Osteoblast (primary cell): Measurements from ENCODE around the gene ABLIM2. TPM values are rescaled to one million over a fixed set of nuclear protein-coding genes. Genes with fewer than 3 reads are reported as not detected.

Source experiments
- DNase-seq: peaks from one replicate; pipeline ENCODE4 v3.0.0; 2011; ENCODE audit warnings: low spot score, mixed read lengths; ENCODE audit not compliant: insufficient read length; ENCODE audit errors: missing footprints
- H2AFZ ChIP-seq: 2 replicates; pipeline ENCODE4 v1.6.0; 2011; ENCODE audit warnings: mild to moderate bottlenecking, low read length
- H3K27ac ChIP-seq: 2 replicates; pipeline ENCODE4 v1.5.1; 2011; ENCODE audit warnings: mild to moderate bottlenecking, low read depth, low read length, moderate library complexity
- H3K27me3 ChIP-seq: 2 replicates; pipeline ENCODE4 v1.6.0; 2012; ENCODE audit warnings: mild to moderate bottlenecking, control low read depth, inconsistent platforms, low read length, moderate library complexity; ENCODE audit not compliant: insufficient read depth
- H3K36me3 ChIP-seq: 2 replicates; pipeline ENCODE4 v1.5.1; 2011; ENCODE audit warnings: mild to moderate bottlenecking, low read length, control low read depth, moderate library complexity; ENCODE audit not compliant: insufficient read depth
- H3K4me1 ChIP-seq: 2 replicates; pipeline ENCODE4 v1.5.1; 2011; ENCODE audit warnings: mild to moderate bottlenecking, low read length, control low read depth, moderate library complexity; ENCODE audit not compliant: insufficient read depth
- H3K4me2 ChIP-seq: 2 replicates; pipeline ENCODE4 v1.6.0; 2011; ENCODE audit warnings: mild to moderate bottlenecking, low read length; ENCODE audit not compliant: insufficient read depth
- H3K4me3 ChIP-seq: fragments of 200-600 bp; sonication (generic); 3 replicates; pipeline ENCODE4 v1.5.1; 2012; ENCODE audit warnings: mild to moderate bottlenecking, low read length, inconsistent platforms; ENCODE audit not compliant: insufficient read depth
- H3K79me2 ChIP-seq: 2 replicates; pipeline ENCODE4 v1.6.0; 2012; ENCODE audit warnings: mild to moderate bottlenecking, low read length, control low read depth, inconsistent platforms; ENCODE audit not compliant: insufficient read depth
- H3K9me3 ChIP-seq: 2 replicates; pipeline ENCODE4 v1.5.1; 2011; ENCODE audit warnings: low read depth, low read length, control low read depth
- H4K20me1 ChIP-seq: 2 replicates; pipeline ENCODE4 v1.6.0; 2012; ENCODE audit warnings: mild to moderate bottlenecking, low read length, control low read depth; ENCODE audit not compliant: insufficient read depth
- CTCF ChIP-seq: IDR thresholded peaks from 2 replicates; pipeline ENCODE4 v1.5.1; 2011; ENCODE audit warnings: mild to moderate bottlenecking, low read depth, low read length, moderate library complexity; ENCODE audit errors: extremely low read depth
- total RNA-seq: library from RNA; depleted of rRNA; stranded (reverse); fragments of >200 nt; gene quantifications from 2 replicates; pipeline ENCODE4 v1.2.3, GENCODE V29; 2012

ABLIM2 gene
- total RNA-seq, 1 donor: 0.36 TPM

- no peak overlapping the region for H3K4me2 ChIP-seq
- no peaks in the 10 kb centered on the region for H3K79me2 ChIP-seq
- no peaks in the 10 kb centered on the region for H4K20me1 ChIP-seq
Observed at GRCh38 chr4:8050180-8050554, 108.4 kb downstream of the ABLIM2 start.

GRCh38 chr4:8048856-8049676 is 109.5 kb downstream of the ABLIM2 start:
- Histone ChIP-seq H4K20me1 (no peaks in the 10 kb centered on the region), H3K4me1 (no peaks in the 10 kb centered on the region), H3K4me2 (no peak overlapping the region), H3K79me2 (no peaks in the 10 kb centered on the region), H2AFZ (no peak overlapping the region), H3K4me3 (no peak overlapping the region), H3K27ac (no peak overlapping the region), H3K27me3 (peaks cover 29% of the 10 kb centered on the region), H3K9me3 (no peaks in the 10 kb centered on the region), H3K36me3 (no peaks in the 10 kb centered on the region)
- TF ChIP-seq CTCF: no peak
- DNase-seq: peak; percentile 58

More at GRCh38 chr4:8050180-8050554, 108.4 kb downstream of the ABLIM2 start:
- Histone ChIP-seq H3K27ac (no peak overlapping the region), H3K27me3 (peaks cover 20% of the 10 kb centered on the region), H3K36me3 (no peaks in the 10 kb centered on the region), H3K4me3 (no peak overlapping the region), H2AFZ (no peak overlapping the region), H3K4me1 (no peaks in the 10 kb centered on the region), H3K9me3 (no peaks in the 10 kb centered on the region)
- TF ChIP-seq CTCF: no peak
- DNase-seq: peak; percentile 46

- no peak overlapping the region for H3K4me3 ChIP-seq
- H4K20me1 ChIP-seq: no peaks in the 10 kb centered on the region
- no peaks in the 10 kb centered on the region for H3K9me3 ChIP-seq
- H3K27me3 ChIP-seq: peaks cover 32% of the 10 kb centered on the region
- H3K79me2 ChIP-seq: no peaks in the 10 kb centered on the region
- H3K4me1 ChIP-seq: no peaks in the 10 kb centered on the region
- peak; percentile 90 for DNase-seq
- H3K27ac ChIP-seq: no peak overlapping the region
- H3K36me3 ChIP-seq: no peaks in the 10 kb centered on the region
- no peak overlapping the region for H2AFZ ChIP-seq
- TF ChIP-seq CTCF: no peak
- H3K4me2 ChIP-seq: no peak overlapping the region
Observed at GRCh38 chr4:8047837-8048678, 110.6 kb downstream of the ABLIM2 start.
